MV-4-11 (cell line): ENCODE measurements around the gene TBR1.

Experiments used
- DNase-seq: peaks from one replicate; lab custom pipeline; 2025; lab: John Stamatoyannopoulos, UW

Gene TBR1

GRCh38 chr2:161415034-161415986 is 787 bp upstream of the TBR1 start:
- no peak for DNase-seq

GRCh38 chr2:161416708-161417437 is 776 bp downstream of the TBR1 start:
- DNase-seq, result no peak

GRCh38 chr2:161417438-161418274 is 1.6 kb downstream of the TBR1 start:
- DNase-seq, result no peak

GRCh38 chr2:161418275-161418714 is 2.2 kb downstream of the TBR1 start:
- DNase-seq, result no peak

- DNase-seq, result no peak
These were observed 2.9 kb downstream of the TBR1 start for GRCh38 chr2:161418715-161419637.

- no peak for DNase-seq
These were observed 3.6 kb downstream of the TBR1 start for GRCh38 chr2:161419638-161420190.

GRCh38 chr2:161420406-161421074 is 4.4 kb downstream of the TBR1 start:
- peak; percentile 5 for DNase-seq

- no peak for DNase-seq
These were observed 5.6 kb downstream of the TBR1 start for GRCh38 chr2:161421686-161422085.

GRCh38 chr2:161422816-161423403 is 6.8 kb downstream of the TBR1 start:
- DNase-seq, result no peak

GRCh38 chr2:161423421-161424393 is 7.6 kb downstream of the TBR1 start:
- DNase-seq, result no peak

GRCh38 chr2:161424394-161424769 is 8.3 kb downstream of the TBR1 start:
- no peak for DNase-seq

- DNase-seq, result no peak
These were observed 9.0 kb downstream of the TBR1 start for GRCh38 chr2:161424891-161425727.

- DNase-seq, result no peak
These were observed 9.8 kb downstream of the TBR1 start for GRCh38 chr2:161425728-161426454.

- DNase-seq, result no peak
These were observed 10.4 kb downstream of the TBR1 start for GRCh38 chr2:161426455-161426921.

- no peak for DNase-seq
These were observed 11.0 kb downstream of the TBR1 start for GRCh38 chr2:161426922-161427663.
